Mesenchymal stem cell (in vitro differentiated cells and primary cell): Measurements from ENCODE around the gene TRIM69.

Experiments used
- DNase-seq: peaks from one replicate; pipeline ENCODE4 v3.0.0-alpha.2; 2013
- H2AFZ ChIP-seq: one replicate; pipeline ENCODE4 v1.6.1; 2013; ENCODE audit warnings: low read depth, mild to moderate bottlenecking, control low read depth, inconsistent platforms, low read length, moderate library complexity
- H2AK5ac ChIP-seq: 2 replicates; pipeline ENCODE4 v1.6.1; 2013; ENCODE audit warnings: low read length, moderate library complexity, mild to moderate bottlenecking, inconsistent platforms; ENCODE audit not compliant: severe bottlenecking
- H2BK120ac ChIP-seq: one replicate; pipeline ENCODE4 v1.6.1; 2013; ENCODE audit warnings: low read depth, mild to moderate bottlenecking, inconsistent platforms, low read length, moderate library complexity
- H2BK12ac ChIP-seq, 2 experiments: one replicate each; pipeline ENCODE4 v1.6.1; 2013; ENCODE audit warnings: inconsistent platforms in 2 of 2, low read length in 2 of 2, mild to moderate bottlenecking in 2 of 2, moderate library complexity in 2 of 2, control low read depth in 1 of 2
- H2BK15ac ChIP-seq: one replicate; pipeline ENCODE4 v1.6.1; 2013; ENCODE audit warnings: mild to moderate bottlenecking, low read depth, inconsistent platforms; ENCODE audit not compliant: poor library complexity, severe bottlenecking
- H2BK5ac ChIP-seq: 2 replicates; pipeline ENCODE4 v1.6.1; 2013; ENCODE audit warnings: low read depth, mild to moderate bottlenecking, low read length, control low read depth, inconsistent platforms; ENCODE audit not compliant: poor library complexity, severe bottlenecking
- H3K14ac ChIP-seq, 2 experiments: one replicate each; pipeline ENCODE4 v1.6.1; 2013; ENCODE audit warnings: inconsistent platforms in 2 of 2, low read length in 2 of 2, control low read depth in 1 of 2, mild to moderate bottlenecking in 1 of 2, moderate library complexity in 1 of 2
- H3K18ac ChIP-seq, 2 experiments: one replicate each; pipeline ENCODE4 v1.6.1; 2013; ENCODE audit warnings: inconsistent platforms in 2 of 2, low read length in 2 of 2, control low read depth in 1 of 2, low read depth in 1 of 2, mild to moderate bottlenecking in 1 of 2
- H3K23ac ChIP-seq, 2 experiments: one replicate each; pipeline ENCODE4 v1.6.1; 2013; ENCODE audit warnings: inconsistent platforms in 2 of 2, low read length in 2 of 2, mild to moderate bottlenecking in 2 of 2, moderate library complexity in 2 of 2, control low read depth in 1 of 2
- H3K27ac ChIP-seq: 2 replicates; pipeline ENCODE4 v1.5.1; 2013; ENCODE audit warnings: mild to moderate bottlenecking, moderate library complexity, low read length, control low read depth, inconsistent platforms; ENCODE audit not compliant: poor library complexity, severe bottlenecking
- H3K27me3 ChIP-seq, 2 experiments: 2 replicates each; pipeline versions ENCODE4 v1.6.1 to v1.7.0; 2013; ENCODE audit warnings: low read length in 2 of 2, mild to moderate bottlenecking in 2 of 2, moderate library complexity in 2 of 2, control low read depth in 1 of 2, inconsistent platforms in 1 of 2; ENCODE audit not compliant: control insufficient read depth in 1 of 2, insufficient read depth in 1 of 2
- H3K36me3 ChIP-seq, 2 experiments: 2 replicates each; pipeline versions ENCODE4 v1.6.1 to v1.7.0; 2013; ENCODE audit warnings: low read length in 2 of 2, control low read depth in 1 of 2, inconsistent platforms in 1 of 2, low read depth in 1 of 2, mild to moderate bottlenecking in 1 of 2; ENCODE audit not compliant: insufficient read depth in 2 of 2, control insufficient read depth in 1 of 2
- H3K4ac ChIP-seq, 2 experiments: one replicate each; pipeline ENCODE4 v1.6.1; 2013; ENCODE audit warnings: inconsistent platforms in 2 of 2, low read length in 2 of 2, mild to moderate bottlenecking in 2 of 2, moderate library complexity in 2 of 2, control low read depth in 1 of 2, low read depth in 1 of 2
- H3K4me1 ChIP-seq: 2 replicates; pipeline ENCODE4 v1.6.1; 2013; ENCODE audit warnings: low read depth, low read length, control low read depth; ENCODE audit not compliant: control insufficient read depth, insufficient read depth
- H3K4me2 ChIP-seq: 2 replicates; pipeline ENCODE4 v1.6.1; 2013; ENCODE audit warnings: low read length, mild to moderate bottlenecking, inconsistent platforms; ENCODE audit not compliant: poor library complexity, severe bottlenecking
- H3K4me3 ChIP-seq, 2 experiments: 2 replicates each; pipeline versions ENCODE4 v1.5.1 to v1.7.0; 2013; ENCODE audit warnings: low read length in 2 of 2, mild to moderate bottlenecking in 2 of 2, control low read depth in 1 of 2, low read depth in 1 of 2; ENCODE audit not compliant: insufficient read depth in 1 of 2
- H3K79me1 ChIP-seq: replicated peaks from 2 replicates; pipeline ENCODE4 v1.6.1; 2013; ENCODE audit warnings: mild to moderate bottlenecking, control low read depth, low read length, inconsistent platforms; ENCODE audit not compliant: poor library complexity, severe bottlenecking
- H3K9ac ChIP-seq: 2 replicates; pipeline ENCODE4 v1.7.0; 2013; ENCODE audit warnings: mild to moderate bottlenecking, low read length, moderate library complexity
- H3K9me3 ChIP-seq: 2 replicates; pipeline ENCODE4 v1.7.0; 2013; ENCODE audit warnings: mild to moderate bottlenecking, low read length; ENCODE audit not compliant: control insufficient read depth
- H4K8ac ChIP-seq: one replicate; pipeline ENCODE4 v1.6.1; 2013; ENCODE audit warnings: inconsistent platforms, mild to moderate bottlenecking, low read length, moderate library complexity
- H4K91ac ChIP-seq: one replicate; pipeline ENCODE4 v1.6.1; 2013; ENCODE audit warnings: mild to moderate bottlenecking, low read length, inconsistent platforms
- WGBS: methylation state at CpG from one replicate; pipeline ENCODE4 v1.1.7; 2013; ENCODE audit warnings: mixed read lengths; 5-methylcytosine and 5-hydroxymethylcytosine counted together

Gene TRIM69

DNA sequence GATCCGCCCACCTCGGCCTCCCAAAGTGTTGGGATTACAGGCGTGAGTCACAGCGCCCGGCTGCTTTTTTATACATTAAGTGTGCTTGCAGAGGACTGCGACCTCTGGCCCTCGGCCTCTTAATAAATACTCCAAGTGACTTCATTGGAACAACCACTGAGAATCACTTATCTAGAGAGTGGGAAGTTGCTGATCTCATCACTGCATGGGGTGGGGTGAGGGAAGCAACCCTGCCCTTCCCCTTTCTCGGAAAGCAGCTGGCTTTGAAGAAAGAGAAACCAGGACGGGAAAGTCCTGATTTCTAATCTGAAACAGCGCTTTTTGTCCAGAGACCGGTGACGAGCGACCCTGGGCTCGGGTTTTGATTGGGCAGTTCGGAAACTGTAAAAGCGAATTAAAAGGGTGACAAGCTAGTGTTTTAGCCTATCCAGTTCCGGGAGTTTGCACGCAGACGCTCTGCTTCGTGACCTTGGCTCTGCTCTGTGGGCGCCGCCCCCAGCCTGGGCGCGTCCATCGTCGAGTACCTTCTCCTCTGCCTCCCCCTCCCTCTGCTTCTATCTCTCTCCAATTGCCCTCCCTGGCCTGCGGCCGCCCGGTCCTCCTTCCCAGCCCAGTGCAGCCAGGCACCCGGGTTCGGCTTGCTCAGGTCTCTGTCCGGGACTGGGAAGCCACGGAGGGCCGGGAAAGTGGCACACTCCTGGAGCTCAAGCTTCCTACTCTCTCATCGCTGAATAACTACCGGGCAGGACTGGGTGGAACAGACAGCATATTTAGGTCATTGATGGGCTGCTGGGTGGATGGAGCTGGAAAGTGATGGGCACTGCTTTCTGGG lies 7.5 kb upstream of the TRIM69 start:
- H4K8ac ChIP-seq = peak overlapping the region; percentile 89
- whole genome bisulfite sequencing = under 1% methylated on average over 31 of the region's 36 CpGs
- peaks cover 7% of the 10 kb centered on the region for H3K4me1 ChIP-seq
- H3K18ac ChIP-seq = peak overlapping the region; percentile 76 to 85
- peak; percentile 100 for DNase-seq
- H2AFZ ChIP-seq = peak overlapping the region; percentile 56
- peak overlapping the region; percentile 90 for H4K91ac ChIP-seq
- H3K4me2 ChIP-seq = peak overlapping the region; percentile 90
- peak overlapping the region in 1 of 2 experiments; percentile 79 for H3K23ac ChIP-seq
- H3K79me1 ChIP-seq = peaks cover 9% of the 10 kb centered on the region
- H2AK5ac ChIP-seq = no peak overlapping the region
- H3K9me3 ChIP-seq = no peaks in the 10 kb centered on the region
- H3K14ac ChIP-seq = peak overlapping the region in 1 of 2 experiments; percentile 13
- peak overlapping the region; percentile 95 for H3K27ac ChIP-seq
- peak overlapping the region; percentile 96 for H2BK15ac ChIP-seq
- H3K4ac ChIP-seq = peak overlapping the region; percentile 64 to 72
- H3K27me3 ChIP-seq = no peaks in the 10 kb centered on the region
- H2BK12ac ChIP-seq = peak overlapping the region; percentile 8 to 90
- peak overlapping the region; percentile 90 for H2BK120ac ChIP-seq
- peak overlapping the region; percentile 97 for H3K9ac ChIP-seq
- H3K4me3 ChIP-seq = peak overlapping the region; percentile 77 to 94
- peak overlapping the region; percentile 93 for H2BK5ac ChIP-seq
- peaks cover 0 to 15% of the 10 kb centered on the region in 2 experiments for H3K36me3 ChIP-seq

DNA sequence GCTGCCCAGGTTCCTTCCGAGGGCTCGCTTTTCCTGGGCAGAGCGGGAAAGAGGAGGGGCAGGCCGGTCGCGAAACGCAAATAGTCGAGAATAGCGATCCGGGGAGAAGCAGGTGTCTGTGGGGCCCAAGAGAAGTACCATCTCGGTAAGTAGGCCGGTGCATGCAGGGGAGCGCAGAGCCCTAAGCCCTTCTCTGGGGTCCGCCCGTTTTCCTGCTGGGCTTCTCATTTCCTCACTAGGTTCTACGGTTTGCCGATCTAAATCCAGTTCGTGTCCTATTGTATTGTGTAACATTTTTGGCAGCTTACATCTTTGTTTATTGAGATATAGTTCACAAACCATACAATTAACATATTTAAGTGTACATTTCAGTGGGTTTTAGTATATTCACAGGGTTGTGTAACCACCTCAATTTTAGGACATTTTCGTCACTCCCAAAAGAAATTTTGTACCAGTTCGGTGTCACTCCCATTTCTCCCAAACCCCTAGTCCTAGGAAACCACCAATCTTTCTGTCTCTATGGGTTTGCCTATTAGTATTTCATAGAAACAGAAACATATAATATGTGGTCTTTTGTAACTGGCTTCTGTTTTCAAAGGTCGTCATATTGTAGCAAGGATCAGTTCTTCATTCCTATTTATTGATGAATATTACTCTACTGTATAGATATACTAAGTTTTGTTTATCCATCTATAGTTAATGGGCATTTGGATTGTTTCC lies 6.8 kb upstream of the TRIM69 start:
- Histone ChIP-seq H2BK120ac (peak overlapping the region; percentile 90), H2AFZ (peak overlapping the region; percentile 56), H2BK5ac (peak overlapping the region; percentile 93), H3K4me3 (peak overlapping the region; percentile 77 to 94), H4K8ac (peak overlapping the region; percentile 89), H3K9ac (peak overlapping the region; percentile 97), H3K27me3 (no peaks in the 10 kb centered on the region), H2BK12ac (peak overlapping the region; percentile 8 to 90), H4K91ac (peak overlapping the region; percentile 90), H2BK15ac (peak overlapping the region; percentile 96), H3K23ac (peak overlapping the region in 1 of 2 experiments; percentile 79), H3K4me1 (peaks cover 7% of the 10 kb centered on the region), H3K14ac (peak overlapping the region in 1 of 2 experiments; percentile 13), H3K27ac (peak overlapping the region; percentile 95), H3K4ac (peak overlapping the region; percentile 64 to 72), H3K79me1 (peaks cover 9% of the 10 kb centered on the region), H3K36me3 (peaks cover 0 to 15% of the 10 kb centered on the region in 2 experiments), H3K18ac (peak overlapping the region; percentile 76 to 85), H3K9me3 (no peaks in the 10 kb centered on the region), H3K4me2 (peak overlapping the region; percentile 90), H2AK5ac (no peak overlapping the region)
- DNase-seq = no peak
- 2% methylated on average over 13 of the region's 21 CpGs for WGBS

- Histone ChIP-seq H3K4me1 (peaks cover 1% of the 10 kb centered on the region), H2BK12ac (no peak overlapping the region), H3K14ac (no peak overlapping the region), H3K23ac (no peak overlapping the region), H4K8ac (no peak overlapping the region), H3K9me3 (no peaks in the 10 kb centered on the region), H3K4ac (no peak overlapping the region), H3K27me3 (no peaks in the 10 kb centered on the region), H2BK15ac (no peak overlapping the region), H3K18ac (no peak overlapping the region), H3K27ac (no peak overlapping the region), H3K9ac (peak overlapping the region; percentile 13), H3K4me3 (peak overlapping the region in 1 of 2 experiments; percentile 21), H2BK120ac (no peak overlapping the region), H3K4me2 (no peak overlapping the region), H3K36me3 (peaks cover 0 to 15% of the 10 kb centered on the region in 2 experiments), H4K91ac (no peak overlapping the region), H2AFZ (no peak overlapping the region), H2AK5ac (no peak overlapping the region), H2BK5ac (no peak overlapping the region), H3K79me1 (peaks cover 9% of the 10 kb centered on the region)
- 81% methylated on average over 2 of the region's 2 CpGs for WGBS
- DNase-seq = no peak
Observed at GRCh38 chr15:44734839-44735481, 1.4 kb upstream of the TRIM69 start.
